T-helper 2 cell treated with Interferon-gamma antibody and Interleukin-4, amounts not matched to agents 100 ng/mL and 5 ng/mL, for 36 hours (primary cell): Measurements from ENCODE around the gene PIGT. TPM values are rescaled to one million over a fixed set of nuclear protein-coding genes. Genes with fewer than 3 reads are reported as not detected.

Experiments used
- intact Hi-C: fragments of 100-400 bp; cut with micrococcal nuclease; formaldehyde crosslinking; loops from one replicate; pipeline ENCODE4 v1.15.1; 2023
- total RNA-seq: library from RNA; stranded (reverse); gene quantifications from 2 replicates; pipeline ENCODE4 v1.2.3, GENCODE V29; 2022

Gene PIGT
- total RNA-seq, result 70.6 and 72.5 TPM in 2 replicates

DNA sequence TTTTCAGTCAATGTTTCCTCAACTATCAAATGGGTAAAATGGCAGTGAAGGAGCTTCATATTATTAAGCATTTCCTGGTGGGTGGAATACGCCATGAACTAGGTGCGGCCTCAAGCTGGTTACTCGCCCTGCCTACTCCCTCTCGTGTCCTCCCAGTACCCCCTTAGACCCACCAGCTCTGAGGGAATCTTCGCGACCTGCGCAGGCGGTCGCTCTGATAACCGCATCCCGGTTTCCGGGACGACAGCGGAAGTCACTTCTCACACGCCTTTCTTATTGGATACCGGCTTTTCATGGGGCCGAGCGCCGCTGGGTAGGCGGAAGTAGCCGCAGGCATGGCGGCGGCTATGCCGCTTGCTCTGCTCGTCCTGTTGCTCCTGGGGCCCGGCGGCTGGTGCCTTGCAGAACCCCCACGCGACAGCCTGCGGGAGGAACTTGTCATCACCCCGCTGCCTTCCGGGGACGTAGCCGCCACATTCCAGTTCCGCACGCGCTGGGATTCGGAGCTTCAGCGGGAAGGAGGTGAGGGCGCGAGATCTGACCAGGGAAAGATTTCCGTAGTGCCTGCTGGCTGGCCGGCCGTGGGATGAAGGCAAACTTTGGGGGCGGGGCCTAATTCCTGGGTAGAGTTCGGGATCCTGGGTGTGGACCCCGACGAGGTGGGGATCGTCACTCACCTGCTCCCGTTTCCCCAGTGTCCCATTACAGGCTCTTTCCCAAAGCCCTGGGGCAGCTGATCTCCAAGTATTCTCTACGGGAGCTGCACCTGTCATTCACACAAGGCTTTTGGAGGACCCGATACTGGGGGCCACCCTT lies at the start of gene PIGT:
Gene PIGT, plus strand, starts transcription at position 320 of the 816 bp plus-strand sequence. Its CDS starts 16 bp downstream, at position 336.
- intact Hi-C loops, result loop anchor here (1.0 to 2.0 kb wide), 4 partner anchors 9 to 53 kb away; partner anchors contain the start of gene SYS1

DNA sequence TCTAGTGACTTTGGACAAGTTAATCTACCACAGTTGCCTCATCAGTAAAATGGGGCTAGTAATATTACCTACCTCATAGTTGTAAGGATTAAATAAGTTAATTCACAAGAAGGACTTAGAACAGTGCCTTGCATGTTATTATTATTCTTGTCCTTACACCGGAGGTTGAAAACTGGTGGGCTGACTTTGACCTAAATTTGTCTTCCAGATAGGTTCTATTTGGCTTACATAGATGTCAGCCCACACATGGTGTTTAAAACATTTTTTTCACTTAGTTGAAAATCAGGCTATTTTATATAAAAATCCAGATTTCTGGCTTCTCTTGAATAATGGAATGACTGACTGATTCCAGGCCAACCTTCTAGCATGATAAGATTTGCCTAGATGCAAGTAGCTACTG lies 49.7 kb upstream of the PIGT start:
- intact Hi-C loops, result loop anchor here (10.0 kb wide), 1 partner anchor 401 kb away; the partner anchor contains the start of genes STK4 and TOMM34

DNA sequence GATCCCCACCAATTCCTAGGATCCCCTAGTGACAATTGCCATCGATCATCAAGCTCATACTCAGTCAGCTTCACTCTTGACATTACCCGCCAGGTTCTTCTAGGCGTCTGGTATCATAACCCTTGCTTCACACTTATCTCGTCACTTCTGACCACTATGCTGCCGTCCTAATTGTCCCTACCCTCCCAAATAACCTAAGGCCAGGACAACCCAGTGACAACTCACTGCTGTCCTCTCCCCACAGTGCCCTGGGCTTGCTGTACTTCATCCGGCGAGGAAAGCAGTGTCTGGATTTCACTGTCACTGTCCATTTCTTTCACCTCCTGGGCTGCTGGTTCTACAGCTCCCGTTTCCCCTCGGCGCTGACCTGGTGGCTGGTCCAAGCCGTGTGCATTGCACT lies 49.3 kb upstream of the PIGT start:
- intact Hi-C loops, result loop anchor here (10.0 kb wide), 1 partner anchor 402 kb away; the partner anchor contains the start of genes STK4 and TOMM34

DNA sequence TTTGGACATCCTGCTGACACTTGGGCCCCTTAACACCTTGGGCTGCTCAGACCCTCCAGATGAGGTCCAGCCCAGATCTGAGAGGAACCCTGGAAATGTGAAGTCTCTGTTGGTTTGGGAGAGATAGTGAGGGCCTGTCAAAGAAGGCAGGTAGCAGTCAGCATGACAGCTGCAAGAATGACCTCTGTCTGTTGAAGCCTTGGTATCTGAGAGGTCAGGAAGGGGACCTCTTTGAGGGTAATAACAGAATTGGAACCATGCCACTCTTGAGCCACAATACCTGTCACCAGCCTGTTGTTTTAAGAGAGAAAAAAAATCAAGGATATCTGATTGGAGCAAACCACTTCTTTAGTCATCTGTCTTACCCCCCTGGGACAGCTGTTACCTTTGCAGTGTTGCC lies 48.8 kb upstream of the PIGT start:
- intact Hi-C loops, result loop anchor here (10.0 kb wide), 1 partner anchor 402 kb away; the partner anchor contains the start of genes STK4 and TOMM34

DNA sequence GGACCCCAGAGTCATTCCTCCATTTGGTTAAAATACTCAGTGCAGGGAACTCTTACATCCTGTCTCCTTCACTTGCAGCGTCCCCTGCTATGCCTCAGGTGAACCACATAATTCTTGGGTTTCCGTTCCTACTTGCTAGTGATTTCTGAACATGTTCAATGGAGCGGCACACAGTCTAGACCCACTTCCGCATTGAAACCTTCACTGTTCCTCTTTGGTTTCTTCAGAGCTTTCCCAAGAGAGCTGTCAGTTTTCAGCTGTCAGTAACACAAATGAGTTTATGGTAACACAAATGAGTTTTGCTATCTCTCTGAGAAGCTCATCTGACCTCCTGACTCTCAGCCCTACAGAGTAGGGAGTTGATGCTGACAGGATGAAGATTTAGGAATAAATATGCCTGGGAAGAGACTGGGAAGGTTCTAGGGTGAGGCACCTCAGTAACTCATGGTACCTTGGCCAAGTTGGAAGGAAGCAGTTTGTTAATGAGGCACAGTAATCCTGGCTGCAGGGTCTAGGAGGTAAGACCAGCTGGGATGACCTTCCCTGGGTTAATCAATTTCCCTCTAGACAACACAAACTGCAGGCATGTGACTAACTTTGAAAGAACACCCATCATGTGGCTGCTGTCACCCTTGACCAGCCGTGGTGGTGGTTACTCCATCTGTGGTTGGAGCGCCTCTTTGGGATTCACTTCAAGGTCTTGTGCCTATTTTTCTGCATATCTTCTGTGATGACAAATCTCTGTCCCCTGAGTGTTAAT lies 47.5 kb upstream of the PIGT start:
- intact Hi-C loops, result loop anchor here (10.0 kb wide), 1 partner anchor 404 kb away; the partner anchor contains the start of genes STK4 and TOMM34

DNA sequence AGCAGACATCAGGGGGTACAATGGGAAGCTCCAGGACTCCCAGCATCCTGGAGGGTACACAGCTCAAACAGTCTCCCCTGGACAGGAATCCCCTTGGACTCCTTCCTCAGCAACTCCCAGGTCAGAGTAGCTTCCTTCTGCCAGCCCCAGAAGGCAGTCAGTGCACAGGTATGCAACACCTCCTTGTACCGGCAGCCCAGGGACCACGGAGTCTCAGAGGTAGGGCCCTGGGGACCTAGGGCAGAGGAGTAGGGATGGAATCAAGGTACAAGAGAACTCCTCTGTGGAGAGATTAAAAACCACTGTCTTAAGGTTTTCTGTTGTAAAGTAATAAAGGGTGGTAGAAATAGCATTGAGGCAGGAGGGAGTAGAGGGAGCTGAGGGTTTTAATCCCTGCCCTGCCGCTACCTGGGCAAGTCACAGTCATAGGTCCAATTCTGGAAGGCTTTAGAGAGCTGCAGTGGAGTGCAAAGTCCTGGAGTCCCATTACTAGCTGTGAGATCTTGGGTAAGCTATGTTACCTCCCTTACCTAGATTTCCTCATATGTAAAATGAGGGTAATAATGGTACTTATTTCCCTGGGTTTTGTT lies 45.3 kb upstream of the PIGT start:
- intact Hi-C loops, result no loop called here

DNA sequence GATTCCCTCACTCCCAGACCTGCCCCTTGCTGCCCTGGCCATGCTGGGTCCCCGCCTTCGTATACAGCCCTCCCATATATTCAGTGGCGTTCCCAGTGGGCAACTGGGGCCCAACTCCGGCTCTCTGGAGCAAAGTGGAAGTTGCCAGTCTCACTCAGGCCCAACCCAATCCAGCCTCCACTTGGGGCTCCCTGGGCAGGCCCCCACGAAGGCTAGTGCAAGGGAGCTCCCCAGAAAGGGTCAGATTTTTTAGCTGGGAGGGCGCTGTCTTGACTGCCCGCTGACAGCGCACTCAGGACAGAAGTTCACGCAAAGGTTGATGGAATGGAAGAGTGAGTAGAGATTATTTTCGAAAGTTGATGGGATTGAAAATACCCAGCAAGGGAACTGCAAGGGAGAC lies 43.7 kb upstream of the PIGT start:
- intact Hi-C loops, result no loop called here

DNA sequence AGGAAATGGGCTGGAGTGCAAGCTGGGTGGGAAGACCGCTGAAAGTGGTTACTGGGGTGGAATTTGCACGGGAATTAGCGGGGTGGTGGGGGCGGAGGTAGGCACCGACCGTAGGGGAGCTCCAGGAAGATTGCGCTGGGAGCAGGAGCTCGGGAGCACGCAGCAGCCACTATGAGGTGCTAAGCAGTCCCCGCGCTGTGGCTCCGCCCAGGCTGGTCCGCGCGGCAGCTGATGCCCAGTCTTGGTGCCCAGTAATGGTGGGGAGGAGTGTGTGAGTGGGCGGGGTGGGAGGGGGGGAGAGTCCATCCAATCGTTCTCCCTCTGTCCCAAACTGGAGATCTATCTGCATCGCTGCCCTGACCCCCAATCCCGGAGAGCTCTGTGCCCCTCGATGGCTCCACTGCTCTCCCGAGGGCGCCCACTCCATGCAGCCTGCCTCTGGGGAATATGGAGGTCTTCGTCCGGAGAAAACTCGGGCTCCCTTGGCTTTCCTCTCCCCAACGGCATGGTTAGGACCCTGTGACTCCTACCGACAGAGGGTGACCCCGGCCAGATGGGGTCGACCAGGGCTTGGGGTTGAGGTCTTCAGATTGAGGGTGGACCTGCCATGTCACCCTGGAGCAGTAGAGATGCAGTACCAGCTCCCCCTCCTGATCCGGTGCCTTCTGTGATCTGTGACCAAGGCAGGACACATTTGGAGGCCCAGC lies 43.1 kb upstream of the PIGT start:
- intact Hi-C loops, result loop anchor here (1.0 kb wide), 1 partner anchor 9 kb away; the partner anchor contains the start of gene SYS1

DNA sequence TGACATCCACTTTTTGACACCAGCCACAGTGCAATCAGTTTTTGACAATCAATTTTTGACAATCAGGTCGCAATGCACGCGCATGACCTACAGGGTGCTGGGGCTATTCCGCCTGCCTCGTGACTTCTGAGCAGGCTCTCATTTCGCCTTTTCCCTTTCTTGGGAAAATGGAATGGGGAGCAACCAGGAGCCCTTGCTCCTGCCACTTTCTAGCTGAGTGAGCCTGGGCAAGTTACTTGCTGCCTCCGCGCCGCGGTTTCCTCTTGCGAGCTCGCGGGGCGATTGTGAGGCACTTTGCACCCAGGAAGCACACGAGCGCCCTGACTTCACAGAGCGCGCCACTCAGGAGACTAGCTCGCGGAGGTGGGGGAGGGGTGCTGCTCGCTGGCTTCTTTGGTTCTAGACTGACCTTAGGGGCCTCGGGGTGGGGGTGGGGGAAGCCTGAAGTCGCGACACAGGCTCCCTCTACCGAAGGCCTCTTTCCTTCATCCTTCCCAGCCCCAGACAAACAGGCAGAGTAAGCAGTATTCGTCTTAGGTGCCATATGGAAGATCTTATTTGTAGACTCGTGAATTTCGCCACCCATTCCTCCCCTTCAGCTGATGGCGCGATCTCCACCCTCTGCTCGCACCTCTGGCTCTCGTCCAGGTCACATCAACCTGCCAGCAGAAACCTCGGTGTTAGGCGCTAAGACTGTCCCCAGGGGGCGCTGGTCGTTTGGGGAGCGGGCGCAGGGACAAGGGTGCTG lies 42.4 kb upstream of the PIGT start:
- intact Hi-C loops, result loop anchor here (1.0 kb wide), 3 partner anchors 10 to 64 kb away; partner anchors contain the start of genes PIGT and SYS1

DNA sequence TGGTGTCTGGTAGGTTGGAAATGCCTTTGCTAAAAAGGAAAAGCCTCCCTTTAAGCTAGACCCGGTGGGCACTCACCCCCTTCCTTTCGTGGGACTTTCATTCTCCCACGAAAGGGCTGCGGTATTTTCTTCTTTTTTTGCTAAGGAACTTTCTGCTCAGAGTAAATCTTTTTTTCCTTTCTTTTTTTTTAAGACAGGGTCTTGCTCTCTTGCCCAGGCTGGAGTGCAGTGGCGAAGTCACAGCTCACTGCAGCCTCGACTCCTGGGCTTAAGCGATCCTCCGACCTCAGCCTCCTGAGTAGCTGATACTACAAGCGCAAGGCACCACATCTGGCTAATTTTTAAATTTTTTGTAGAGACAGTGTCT lies 41.9 kb upstream of the PIGT start:
- intact Hi-C loops, result loop anchor here (1.0 kb wide), 2 partner anchors 42 to 63 kb away; partner anchors contain the start of gene PIGT

DNA sequence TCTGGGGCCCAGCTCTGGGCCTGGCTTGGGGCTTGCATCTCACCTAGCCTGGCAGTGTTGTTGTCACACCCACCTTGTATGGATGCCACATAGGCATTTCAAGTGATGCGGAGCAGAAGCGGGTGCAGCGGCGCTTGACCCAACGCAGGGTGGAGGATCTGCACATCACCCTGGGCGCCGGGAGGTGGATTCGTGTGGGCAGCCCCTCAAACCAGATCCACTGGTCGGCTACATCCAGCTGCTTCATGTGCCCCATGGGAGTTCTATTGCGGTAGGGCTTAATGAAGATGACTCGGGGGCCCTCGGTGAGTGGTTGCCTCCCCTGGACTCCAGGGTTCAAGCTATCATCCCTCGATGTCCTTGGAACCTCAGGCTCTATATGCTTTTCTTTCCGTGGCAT lies 41.0 kb upstream of the PIGT start:
- intact Hi-C loops, result loop anchor here (1.0 kb wide), 2 partner anchors 41 to 62 kb away; partner anchors contain the start of gene PIGT

DNA sequence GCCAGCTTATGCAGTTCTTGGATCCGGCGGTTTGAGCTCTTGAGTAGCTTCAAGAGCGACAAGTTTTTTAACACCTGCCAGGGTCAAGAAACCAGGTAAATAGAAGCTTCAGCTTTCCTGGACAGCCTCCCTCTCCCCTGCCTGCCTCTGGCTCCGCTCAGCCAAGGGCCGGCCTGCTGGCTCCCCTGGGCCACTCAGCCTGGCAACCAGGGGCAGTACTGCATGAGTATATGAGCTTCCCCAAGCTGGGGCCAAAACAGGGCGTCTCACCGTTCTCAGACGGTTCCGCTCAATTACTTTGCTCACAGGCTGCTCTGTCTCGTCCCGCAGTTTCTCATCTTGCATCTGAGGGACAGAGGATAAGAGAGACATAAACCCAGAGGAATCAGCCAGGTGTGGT lies 38.7 kb upstream of the PIGT start:
- intact Hi-C loops, result no loop called here

DNA sequence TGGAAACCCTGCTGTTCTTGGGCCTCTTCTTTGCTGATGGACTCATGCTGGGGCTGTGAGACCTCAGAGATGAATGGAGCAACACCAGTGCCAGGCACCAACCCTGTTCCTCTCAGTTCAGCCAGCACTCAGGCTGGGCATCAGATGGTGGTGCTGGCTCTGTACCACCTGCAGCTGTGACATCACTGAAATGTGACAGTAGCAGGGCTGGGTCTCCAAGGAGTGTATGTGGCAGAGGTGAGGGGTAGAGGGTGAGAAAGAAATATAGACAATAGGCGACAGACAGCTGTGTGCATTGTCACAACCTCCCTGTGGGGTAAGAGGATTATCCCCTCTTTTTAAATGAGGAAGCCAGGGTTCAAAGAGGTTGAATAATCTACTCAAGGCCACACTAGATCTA lies 37.8 kb upstream of the PIGT start, which contains the start of gene TP53TG5:
Gene TP53TG5, minus strand, starts transcription at position 135 of the 400 bp plus-strand sequence. Its CDS starts 89 bp downstream, at position 46.
- intact Hi-C loops, result no loop called here

DNA sequence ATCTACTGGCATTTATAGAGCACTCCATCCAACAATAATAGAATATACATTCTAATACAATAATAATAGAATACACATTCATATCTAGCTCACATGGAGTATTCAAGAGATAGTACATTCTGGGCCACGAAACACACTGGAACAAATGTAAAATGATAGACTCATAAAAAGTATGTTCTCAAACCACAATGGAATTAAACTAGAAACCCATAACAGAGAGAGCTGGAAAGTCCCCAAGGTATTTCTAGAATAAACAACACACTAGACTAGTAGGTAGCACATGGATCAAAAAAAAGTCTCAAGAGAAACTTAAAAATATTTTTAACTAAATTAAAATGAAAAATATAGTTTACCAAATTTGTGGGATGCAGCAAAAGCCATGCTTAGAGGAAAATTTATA lies 28.7 kb upstream of the PIGT start:
- intact Hi-C loops, result no loop called here

DNA sequence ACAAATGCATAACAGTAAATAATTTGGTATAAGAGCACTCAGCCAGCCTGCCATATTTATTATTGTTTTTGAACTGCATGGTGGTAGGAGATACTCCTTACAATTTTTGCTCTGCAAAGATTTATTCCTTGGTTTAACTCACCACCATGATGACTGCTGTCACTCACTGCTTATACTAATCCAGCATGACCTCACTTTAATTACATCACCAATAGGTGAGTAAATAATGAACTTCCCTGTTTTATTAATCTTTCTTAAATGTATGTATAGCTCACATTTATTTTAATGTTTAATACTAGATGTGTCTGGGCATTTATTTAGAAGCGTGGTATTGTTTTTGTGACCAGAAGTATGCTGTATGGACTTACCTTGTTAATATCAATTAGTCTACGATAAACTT lies 25.0 kb upstream of the PIGT start:
- intact Hi-C loops, result no loop called here

DNA sequence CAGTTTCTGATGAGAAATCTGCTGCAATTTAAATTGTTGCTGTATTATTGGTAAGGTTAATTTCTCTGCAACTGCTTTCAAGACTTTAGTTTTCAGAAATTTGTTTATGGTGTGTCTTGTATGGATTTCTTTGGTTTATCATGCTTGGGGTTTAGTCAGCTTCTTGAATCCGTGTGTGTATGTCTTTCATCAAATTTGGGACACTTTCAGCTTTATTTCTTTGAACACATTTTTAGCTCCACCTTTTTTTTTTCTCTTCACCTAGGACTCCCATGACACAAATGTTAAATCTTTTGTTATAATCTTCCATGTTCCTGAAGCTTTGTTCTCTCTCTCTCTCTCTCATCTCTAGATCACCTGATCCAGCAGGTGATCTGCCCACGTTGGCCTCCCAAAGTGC lies 24.4 kb upstream of the PIGT start:
- intact Hi-C loops, result no loop called here

DNA sequence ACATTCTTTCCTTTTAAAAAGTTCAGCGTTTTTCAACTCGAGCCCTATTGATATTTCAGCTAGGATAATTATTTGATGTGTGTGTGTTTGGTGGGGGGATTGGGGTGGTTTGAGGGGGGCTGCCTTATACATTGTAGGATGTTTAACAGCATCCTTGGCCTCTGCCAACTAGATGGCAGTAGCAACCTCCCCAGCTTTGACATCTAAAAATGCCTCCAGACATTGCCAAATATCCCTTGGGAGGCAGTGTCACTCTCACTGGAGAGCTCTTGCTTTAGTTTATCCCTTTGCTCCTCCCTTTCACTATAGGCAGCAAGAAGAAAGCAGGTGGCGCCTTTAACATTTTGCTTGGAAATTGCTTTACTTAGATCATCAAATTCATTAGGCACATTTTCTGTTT lies 23.2 kb upstream of the PIGT start:
- intact Hi-C loops, result no loop called here

DNA sequence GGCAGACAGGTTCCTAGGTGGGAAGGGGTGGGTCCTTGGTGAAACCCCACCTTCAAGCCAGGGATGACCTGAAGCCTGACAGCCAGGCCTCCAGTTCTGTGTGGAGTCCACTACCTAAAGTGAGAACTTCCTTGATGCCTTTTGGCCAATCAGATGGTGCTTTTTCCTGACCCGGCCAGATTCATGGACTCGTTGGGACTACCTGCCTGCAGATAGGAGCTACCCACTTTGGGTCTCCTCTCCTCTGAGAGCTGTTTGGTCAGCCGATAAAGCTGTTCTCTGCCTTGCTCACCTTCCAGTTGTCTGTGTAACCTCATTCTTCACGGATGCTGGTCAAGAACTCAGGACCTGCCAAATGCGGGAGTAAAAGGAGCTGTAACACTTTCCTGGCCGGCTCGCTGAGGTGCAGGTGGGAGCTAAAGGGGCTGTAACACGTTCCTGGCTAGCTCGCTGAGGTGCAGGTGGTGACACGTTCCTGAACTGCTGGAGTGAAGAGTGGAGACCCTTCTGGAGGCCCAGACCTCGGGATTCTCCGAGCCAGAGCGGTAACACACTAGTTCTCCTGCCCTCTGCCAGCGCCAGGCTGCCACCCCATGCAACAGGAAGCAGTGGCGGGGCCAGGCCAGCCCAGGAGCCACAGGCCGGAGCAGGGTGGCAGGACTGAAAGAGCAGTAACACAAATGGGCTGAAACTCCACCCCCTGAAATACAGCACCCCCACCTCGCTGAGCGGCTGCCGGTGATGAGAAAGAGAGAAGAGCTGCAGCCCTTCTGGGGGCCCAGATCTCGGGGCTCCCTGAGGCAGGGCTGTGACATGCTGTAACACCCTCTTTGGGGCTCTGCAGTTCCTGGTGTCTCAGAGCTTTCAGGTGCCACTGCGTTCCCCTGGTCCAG lies 21.5 kb upstream of the PIGT start:
- intact Hi-C loops, result no loop called here

DNA sequence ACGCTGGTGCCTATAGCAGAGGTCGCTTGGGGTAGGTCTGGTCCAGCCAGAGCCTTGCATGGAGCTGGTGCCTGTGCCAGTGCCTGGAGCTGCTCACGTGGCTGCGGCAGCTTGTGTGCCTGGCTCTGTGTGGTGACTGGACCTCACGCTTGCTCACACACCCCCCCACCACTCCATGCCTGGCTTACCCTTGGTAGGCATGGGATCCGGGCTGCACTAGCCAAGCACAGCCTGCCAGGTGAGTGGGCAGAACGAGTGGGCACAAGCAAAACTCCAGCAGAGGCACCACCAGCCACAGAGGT lies 20.9 kb upstream of the PIGT start:
- intact Hi-C loops, result no loop called here
